Measurements from ENCODE around the gene MAML2.

DNA sequence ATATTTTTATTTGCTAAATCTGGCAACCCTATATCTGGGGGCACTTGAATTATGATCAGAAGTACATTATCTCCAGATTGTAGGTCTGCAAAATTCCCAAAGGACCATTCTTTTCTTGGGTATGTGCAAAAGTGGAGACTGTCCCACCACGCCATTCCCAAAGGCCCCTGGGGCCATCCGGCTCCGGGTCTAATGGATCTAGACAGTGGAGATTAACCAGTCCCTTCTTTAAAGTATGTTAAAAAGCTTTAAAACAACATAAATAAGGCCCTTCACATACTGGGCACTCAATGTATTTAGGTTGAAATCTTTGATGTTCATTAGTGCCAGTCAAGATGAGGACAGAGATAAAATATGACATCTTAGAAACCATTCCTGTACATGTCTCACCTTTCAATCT lies 124.1 kb downstream of the MAML2 start:
- TF ChIP-seq TAF1 (IDR thresholded peaks at IDR 0.05; ENCODE audit: low read depth, low read length) (no peak), POLR2A (IDR thresholded peaks at IDR 0.05; ENCODE audit: control extremely low read depth in 1 of 2, low read depth in 2 of 2, low read length in 2 of 2) (no peak), FOSL1 (IDR thresholded peaks at IDR 0.05; ENCODE audit: insufficient read depth, low read depth, low read length) (no peak), YY1 (IDR thresholded peaks at IDR 0.05; ENCODE audit: low read depth, low read length) (no peak)
- TF ChIP-seq, protein P1, sequence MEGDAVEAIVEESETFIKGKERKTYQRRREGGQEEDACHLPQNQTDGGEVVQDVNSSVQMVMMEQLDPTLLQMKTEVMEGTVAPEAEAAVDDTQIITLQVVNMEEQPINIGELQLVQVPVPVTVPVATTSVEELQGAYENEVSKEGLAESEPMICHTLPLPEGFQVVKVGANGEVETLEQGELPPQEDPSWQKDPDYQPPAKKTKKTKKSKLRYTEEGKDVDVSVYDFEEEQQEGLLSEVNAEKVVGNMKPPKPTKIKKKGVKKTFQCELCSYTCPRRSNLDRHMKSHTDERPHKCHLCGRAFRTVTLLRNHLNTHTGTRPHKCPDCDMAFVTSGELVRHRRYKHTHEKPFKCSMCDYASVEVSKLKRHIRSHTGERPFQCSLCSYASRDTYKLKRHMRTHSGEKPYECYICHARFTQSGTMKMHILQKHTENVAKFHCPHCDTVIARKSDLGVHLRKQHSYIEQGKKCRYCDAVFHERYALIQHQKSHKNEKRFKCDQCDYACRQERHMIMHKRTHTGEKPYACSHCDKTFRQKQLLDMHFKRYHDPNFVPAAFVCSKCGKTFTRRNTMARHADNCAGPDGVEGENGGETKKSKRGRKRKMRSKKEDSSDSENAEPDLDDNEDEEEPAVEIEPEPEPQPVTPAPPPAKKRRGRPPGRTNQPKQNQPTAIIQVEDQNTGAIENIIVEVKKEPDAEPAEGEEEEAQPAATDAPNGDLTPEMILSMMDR (IDR thresholded peaks at IDR 0.05; ENCODE audit: control extremely low read depth in 1 of 3, insufficient read depth in 1 of 3, low read depth in 1 of 3, low read length in 3 of 3): no peak
